ENCODE measurements around the gene PRKCA. TPM values are rescaled to one million over a fixed set of nuclear protein-coding genes. Genes with fewer than 3 reads are reported as not detected.

PRKCA gene
- total RNA-seq, 1 donor from 2014 or later, result 5.6 TPM

- Histone ChIP-seq H3K4me1 (no peaks in the 10 kb centered on the region), H3K27me3 (ENCODE audit: low read depth) (peaks cover 84% of the 10 kb centered on the region), H3K27ac (replicated peaks) (no peak overlapping the region), H3K36me3 (no peaks in the 10 kb centered on the region), H3K4me3 (no peak overlapping the region), H3K9me3 (replicated peaks) (no peaks in the 10 kb centered on the region)
- no peak for DNase-seq
- intact Hi-C loops (cut with micrococcal nuclease), result no loop called here
- TF ChIP-seq CTCF (IDR thresholded peaks at IDR 0.05; ENCODE audit: borderline replicate concordance), result no peak
Measured at GRCh38 chr17:66826856-66827255, 524.4 kb downstream of the PRKCA start.

GRCh38 chr17:66829386-66829864 is 527.0 kb downstream of the PRKCA start:
- no peak overlapping the region for H3K4me3 ChIP-seq
- no peak for DNase-seq
- no peaks in the 10 kb centered on the region for H3K4me1 ChIP-seq
- H3K27ac ChIP-seq (replicated peaks), result no peak overlapping the region
- intact Hi-C loops (cut with micrococcal nuclease), result no loop called here
- peaks cover 83% of the 10 kb centered on the region for H3K27me3 ChIP-seq (ENCODE audit: low read depth)
- no peaks in the 10 kb centered on the region for H3K36me3 ChIP-seq
- H3K9me3 ChIP-seq (replicated peaks), result no peaks in the 10 kb centered on the region
- TF ChIP-seq CTCF (IDR thresholded peaks at IDR 0.05; ENCODE audit: borderline replicate concordance), result no peak

- Histone ChIP-seq H3K4me3 (no peak overlapping the region), H3K27ac (replicated peaks) (no peak overlapping the region), H3K4me1 (no peaks in the 10 kb centered on the region), H3K9me3 (replicated peaks) (no peaks in the 10 kb centered on the region), H3K27me3 (ENCODE audit: low read depth) (peaks cover 83% of the 10 kb centered on the region), H3K36me3 (no peaks in the 10 kb centered on the region)
- DNase-seq, result no peak
- TF ChIP-seq CTCF (IDR thresholded peaks at IDR 0.05; ENCODE audit: borderline replicate concordance), result no peak
- intact Hi-C loops (cut with micrococcal nuclease), result no loop called here
Measured at GRCh38 chr17:66829883-66830282, 527.5 kb downstream of the PRKCA start.

- Histone ChIP-seq H3K27ac (replicated peaks) (no peak overlapping the region), H3K27me3 (ENCODE audit: low read depth) (peaks cover 85% of the 10 kb centered on the region), H3K4me3 (no peak overlapping the region), H3K4me1 (no peaks in the 10 kb centered on the region), H3K9me3 (replicated peaks) (no peaks in the 10 kb centered on the region), H3K36me3 (no peaks in the 10 kb centered on the region)
- TF ChIP-seq CTCF (IDR thresholded peaks at IDR 0.05; ENCODE audit: borderline replicate concordance), result no peak
- no peak for DNase-seq
- intact Hi-C loops (cut with micrococcal nuclease), result no loop called here
Measured at GRCh38 chr17:66830451-66830850, 528.0 kb downstream of the PRKCA start.

GRCh38 chr17:66831383-66832210 is 529.2 kb downstream of the PRKCA start:
- intact Hi-C loops (cut with micrococcal nuclease), result no loop called here
- H3K9me3 ChIP-seq (replicated peaks), result no peaks in the 10 kb centered on the region
- H3K27me3 ChIP-seq (ENCODE audit: low read depth), result peaks cover 91% of the 10 kb centered on the region
- no peak for TF ChIP-seq CTCF (IDR thresholded peaks at IDR 0.05; ENCODE audit: borderline replicate concordance)
- DNase-seq, result no peak
- H3K27ac ChIP-seq (replicated peaks), result no peak overlapping the region
- H3K36me3 ChIP-seq, result no peaks in the 10 kb centered on the region
- H3K4me1 ChIP-seq, result no peaks in the 10 kb centered on the region
- no peak overlapping the region for H3K4me3 ChIP-seq
